ENCODE data around the gene ZNF316. TPM values are rescaled to one million over a fixed set of nuclear protein-coding genes. Genes with fewer than 3 reads are reported as not detected.

Gene ZNF316
- total RNA-seq, 2 experiments from 2014 or later = 18.1 to 37.5 TPM

GRCh38 chr7:6589151-6589828 lies 47.8 kb upstream of the ZNF316 start:
- peak overlapping the region; percentile 72 for H3K27ac ChIP-seq (ENCODE audit: low read depth, low read length, poor library complexity, severe bottlenecking)
- no TSS peak for BruUV-seq (replicated peaks)
- POLR2A ChIA-PET = interaction anchor here (0.9 to 1.9 kb wide), 4 partner anchors 9 to 23 kb away, joined by 3 to 7 read pairs (median 4); partner anchors contain the start of gene ZDHHC4
- H3K36me3 ChIP-seq (ENCODE audit: insufficient read depth, low read length) = peaks cover 79% of the 10 kb centered on the region
- CTCF ChIA-PET (ENCODE audit: unreplicated experiment) = interaction anchor here (0.8 kb wide), 1 partner anchor 9 kb away, joined by 3 read pairs; no protein-coding TSS in a partner anchor
- peak; percentile 25 for DNase-seq (ENCODE audit: low spot score)
- H3K4me2 ChIP-seq (ENCODE audit: low read length) = peak overlapping the region; percentile 86
- H3K4me3 ChIP-seq (ENCODE audit: low read depth, low read length, poor library complexity, severe bottlenecking) = peak overlapping the region; percentile 84
- intact Hi-C loops (cut with micrococcal nuclease; ENCODE audit: unreplicated experiment) = no loop called here
- peaks cover 26% of the 10 kb centered on the region for H3K4me1 ChIP-seq (ENCODE audit: insufficient read depth, low read length, poor library complexity, severe bottlenecking)
- peak overlapping the region; percentile 56; the same call in 1 of the 2 replicates for H2AFZ ChIP-seq (ENCODE audit: low read length)
- H3K79me2 ChIP-seq (ENCODE audit: insufficient read depth, low read depth, low read length) = peaks cover 13% of the 10 kb centered on the region
- TF ChIP-seq CTCF (conservative IDR thresholded peaks at IDR 0.05; ENCODE audit: low read length) (no peak; the same call in 1 of the 2 replicates), EZH2phosphoT487 (IDR thresholded peaks at IDR 0.05; ENCODE audit: borderline replicate concordance, low read depth, low read length) (no peak)
- no peaks in the 10 kb centered on the region for H3K9me3 ChIP-seq (ENCODE audit: low read length)
- H4K20me1 ChIP-seq (ENCODE audit: insufficient read depth, low read length) = no peaks in the 10 kb centered on the region
- no peaks in the 10 kb centered on the region for H3K9me2 ChIP-seq (ENCODE audit: insufficient read depth, low read length)

GRCh38 chr7:6589829-6590644 lies 47.1 kb upstream of the ZNF316 start, which contains the start of gene INTS15:
TSS of gene INTS15 (plus strand) at chr7:6590021. CDS start at chr7:6590284, 263 bp downstream.
- Histone ChIP-seq H3K36me3 (ENCODE audit: insufficient read depth, low read length) (peaks cover 79% of the 10 kb centered on the region), H3K4me3 (ENCODE audit: low read depth, low read length, poor library complexity, severe bottlenecking) (peak within 1 kb of the TSS; percentile 84), H3K9me3 (ENCODE audit: low read length) (no peaks in the 10 kb centered on the region), H4K20me1 (ENCODE audit: insufficient read depth, low read length) (no peaks in the 10 kb centered on the region), H3K27ac (ENCODE audit: low read depth, low read length, poor library complexity, severe bottlenecking) (peak within 1 kb of the TSS; percentile 72), H2AFZ (ENCODE audit: low read length) (peak within 1 kb of the TSS; percentile 56; the same call in 1 of the 2 replicates), H3K79me2 (ENCODE audit: insufficient read depth, low read depth, low read length) (peaks cover 13% of the 10 kb centered on the region), H3K9me2 (ENCODE audit: insufficient read depth, low read length) (no peaks in the 10 kb centered on the region), H3K4me2 (ENCODE audit: low read length) (peak within 1 kb of the TSS; percentile 97), H3K4me1 (ENCODE audit: insufficient read depth, low read length, poor library complexity, severe bottlenecking) (peaks cover 22% of the 10 kb centered on the region)
- DNase-seq (ENCODE audit: low spot score) = peak; percentile 88
- intact Hi-C loops (cut with micrococcal nuclease; ENCODE audit: unreplicated experiment) = loop anchor here (1.0 to 5.0 kb wide), 5 partner anchors 13 to 267 kb away; partner anchors contain the start of genes ZDHHC4 and ZNF316
- TF ChIP-seq EZH2phosphoT487 (IDR thresholded peaks at IDR 0.05; ENCODE audit: borderline replicate concordance, low read depth, low read length) (no peak), CTCF (conservative IDR thresholded peaks at IDR 0.05; ENCODE audit: low read length) (no peak; the same call in 1 of the 2 replicates)
- no TSS peak for BruUV-seq (replicated peaks)
- POLR2A ChIA-PET = interaction anchor here (0.6 to 1.9 kb wide), 5 partner anchors 8 to 111 kb away, joined by 3 to 7 read pairs (median 4); no protein-coding TSS in a partner anchor
- CTCF ChIA-PET (ENCODE audit: unreplicated experiment) = interaction anchor here (0.8 to 0.9 kb wide), 2 partner anchors 10 to 14 kb away, joined by 3 to 4 read pairs; no protein-coding TSS in a partner anchor
